Neuronal stem cell (in vitro differentiated cells): ENCODE measurements around the gene SOAT2.

Source experiments
- DNase-seq: peaks from one replicate; pipeline ENCODE4 v3.0.0-alpha.2; 2013; ENCODE audit warnings: low spot score
- H2AFZ ChIP-seq: one replicate; pipeline ENCODE4 v1.6.1; 2013; ENCODE audit warnings: mild to moderate bottlenecking, low read length, inconsistent platforms
- H2AK5ac ChIP-seq: 2 replicates; pipeline ENCODE4 v1.6.1; 2013; ENCODE audit warnings: low read depth, mild to moderate bottlenecking, inconsistent platforms, low read length, moderate library complexity, mixed read lengths
- H2BK120ac ChIP-seq: 2 replicates; pipeline ENCODE4 v1.6.1; 2013; ENCODE audit warnings: low read depth, mild to moderate bottlenecking, inconsistent platforms, low read length, moderate library complexity, mixed read lengths
- H2BK12ac ChIP-seq: one replicate; pipeline ENCODE4 v1.6.1; 2013; ENCODE audit warnings: low read length, inconsistent platforms
- H2BK15ac ChIP-seq: 2 replicates; pipeline ENCODE4 v1.6.1; 2013; ENCODE audit warnings: mild to moderate bottlenecking, low read length, inconsistent platforms, mixed read lengths
- H2BK5ac ChIP-seq: one replicate; pipeline ENCODE4 v1.6.1; 2013; ENCODE audit warnings: inconsistent platforms, mild to moderate bottlenecking, low read length, moderate library complexity
- H3K14ac ChIP-seq: one replicate; pipeline ENCODE4 v1.6.1; 2013; ENCODE audit warnings: low read length, inconsistent platforms
- H3K18ac ChIP-seq: 2 replicates; pipeline ENCODE4 v1.6.1; 2013; ENCODE audit warnings: low read length, inconsistent platforms
- H3K23ac ChIP-seq: 2 replicates; pipeline ENCODE4 v1.6.1; 2013; ENCODE audit warnings: low read depth, mild to moderate bottlenecking, mixed read lengths, low read length, inconsistent platforms; ENCODE audit not compliant: poor library complexity
- H3K27ac ChIP-seq: replicated peaks from 3 replicates; pipeline ENCODE4 v1.5.1; 2013; ENCODE audit warnings: low read length, inconsistent platforms
- H3K27me3 ChIP-seq, 3 experiments: 2 replicates each; pipeline ENCODE4 v1.6.1; 2013; ENCODE audit warnings: low read length in 3 of 3, mild to moderate bottlenecking in 2 of 3, inconsistent platforms in 1 of 3, low read depth in 1 of 3, mixed read lengths in 1 of 3, moderate library complexity in 1 of 3; ENCODE audit not compliant: control insufficient read depth in 3 of 3, insufficient read depth in 3 of 3
- H3K36me3 ChIP-seq, 2 donors: replicated peaks in 1 of 2; 2 replicates each; pipeline ENCODE4 v1.6.1; 2013; ENCODE audit warnings: low read length in 2 of 2; ENCODE audit not compliant: control insufficient read depth in 2 of 2, insufficient read depth in 2 of 2
- H3K4ac ChIP-seq: 2 replicates; pipeline ENCODE4 v1.6.1; 2013; ENCODE audit warnings: inconsistent platforms, mild to moderate bottlenecking, low read length, moderate library complexity
- H3K4me1 ChIP-seq, 2 donors: 1 replicate in 1 of 2; 2 replicates in 1 of 2; pipeline ENCODE4 v1.6.1; 2013; ENCODE audit warnings: low read length in 2 of 2, low read depth in 1 of 2; ENCODE audit not compliant: control insufficient read depth in 2 of 2, insufficient read depth in 1 of 2
- H3K4me2 ChIP-seq: one replicate; pipeline ENCODE4 v1.6.1; 2013; ENCODE audit warnings: mild to moderate bottlenecking, low read length, inconsistent platforms; ENCODE audit not compliant: insufficient read depth, poor library complexity, severe bottlenecking
- H3K4me3 ChIP-seq, 2 donors: 2 replicates each; pipeline ENCODE4 v1.5.1; 2013; ENCODE audit warnings: low read length in 2 of 2, mild to moderate bottlenecking in 2 of 2, inconsistent platforms in 1 of 2, moderate library complexity in 1 of 2
- H3K79me1 ChIP-seq: one replicate; pipeline ENCODE4 v1.6.1; 2013; ENCODE audit warnings: low read depth, mild to moderate bottlenecking, inconsistent platforms, low read length, moderate library complexity
- H3K9ac ChIP-seq: one replicate; pipeline ENCODE4 v1.6.1; 2013; ENCODE audit warnings: mild to moderate bottlenecking, low read depth, low read length, inconsistent platforms; ENCODE audit not compliant: poor library complexity
- H3K9me3 ChIP-seq, 2 donors: replicated peaks in 1 of 2; 2 replicates each; pipeline versions ENCODE3 to v1.6.1; 2013; ENCODE audit warnings: low read length in 2 of 2, mild to moderate bottlenecking in 2 of 2, inconsistent platforms in 1 of 2, low read depth in 1 of 2, mixed read lengths in 1 of 2, moderate library complexity in 1 of 2; ENCODE audit not compliant: control insufficient read depth in 2 of 2, insufficient read depth in 1 of 2
- H4K8ac ChIP-seq: one replicate; pipeline ENCODE4 v1.6.1; 2013; ENCODE audit warnings: low read depth, mild to moderate bottlenecking, inconsistent platforms, low read length, moderate library complexity
- H4K91ac ChIP-seq: one replicate; pipeline ENCODE4 v1.6.1; 2013; ENCODE audit warnings: low read length, low read depth, mild to moderate bottlenecking, inconsistent platforms; ENCODE audit not compliant: poor library complexity
- WGBS, 2 donors: extraction: QIAGEN DNeasy Blood & Tissue Kit; methylation state at CpG; one replicate each; pipeline ENCODE4 v1.1.7; 2013; ENCODE audit warnings: missing lambda C conversion rate in 2 of 2, mixed read lengths in 1 of 2; ENCODE audit not compliant: insufficient read length in 2 of 2, insufficient replicate concordance in 1 of 2; ENCODE audit errors: extremely low coverage in 2 of 2; 5-methylcytosine and 5-hydroxymethylcytosine counted together

The SOAT2 gene

DNA sequence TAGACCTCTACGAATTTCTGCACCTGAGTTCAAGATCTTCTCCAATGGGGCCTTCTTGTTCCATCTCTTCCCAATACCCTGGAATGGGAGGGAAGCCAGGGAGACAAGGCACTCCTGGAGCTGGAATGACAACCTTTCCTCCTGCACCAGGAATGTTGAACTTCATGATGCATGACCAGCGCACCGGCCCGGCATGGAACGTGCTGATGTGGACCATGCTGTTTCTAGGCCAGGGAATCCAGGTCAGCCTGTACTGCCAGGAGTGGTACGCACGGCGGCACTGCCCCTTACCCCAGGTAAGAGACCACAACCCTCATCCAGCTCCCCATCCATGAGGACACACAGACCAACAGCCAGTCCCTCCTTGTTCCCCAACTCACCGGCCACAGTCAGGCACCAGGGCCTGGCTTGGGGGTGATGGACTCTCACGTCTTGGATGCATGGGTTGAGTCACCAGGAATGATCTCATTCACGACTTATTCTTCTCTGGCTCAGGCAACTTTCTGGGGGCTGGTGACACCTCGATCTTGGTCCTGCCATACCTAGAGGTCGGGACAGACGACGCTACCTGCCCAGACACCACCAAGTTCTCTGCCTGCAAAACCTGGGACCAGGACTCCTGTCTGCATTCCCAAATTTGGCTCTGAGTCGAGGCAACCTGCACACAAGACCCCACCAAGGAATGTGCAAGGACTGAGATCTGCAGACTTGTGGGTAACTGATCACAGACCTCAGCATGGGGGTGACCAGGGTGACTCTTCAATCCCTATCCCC, 20.5 kb downstream of the SOAT2 start:
- DNase-seq, result no peak
- H3K4me1 ChIP-seq, result peaks cover 0 to 2% of the 10 kb centered on the region in 2 donors
- no peak overlapping the region for H3K9ac ChIP-seq
- H3K18ac ChIP-seq, result peak overlapping the region; percentile 61
- H2BK12ac ChIP-seq, result no peak overlapping the region
- no peak overlapping the region for H2BK120ac ChIP-seq
- H3K9me3 ChIP-seq, result peaks cover 0 to 6% of the 10 kb centered on the region in 2 donors
- peak overlapping the region; percentile 32 for H3K23ac ChIP-seq
- no peak overlapping the region for H4K8ac ChIP-seq
- H3K36me3 ChIP-seq, result no peaks in the 10 kb centered on the region
- H2BK15ac ChIP-seq, result no peak overlapping the region
- H3K27me3 ChIP-seq, result peaks cover 0 to 7% (median 2%) of the 10 kb centered on the region in 3 experiments
- WGBS, 2 donors, result no CpG with 5 or more reads among the region's 16 CpGs
- H3K27ac ChIP-seq, result no peak overlapping the region
- H3K4me3 ChIP-seq, result peak overlapping the region in 1 of 2 donors; percentile 34
- H2AK5ac ChIP-seq, result no peak overlapping the region
- no peak overlapping the region for H4K91ac ChIP-seq
- H3K79me1 ChIP-seq, result no peaks in the 10 kb centered on the region
- no peak overlapping the region for H3K14ac ChIP-seq
- H3K4ac ChIP-seq, result no peak overlapping the region
- no peak overlapping the region for H3K4me2 ChIP-seq
- H2BK5ac ChIP-seq, result no peak overlapping the region
- H2AFZ ChIP-seq, result no peak overlapping the region

GRCh38 chr12:53124352-53124723, 21.1 kb downstream of the SOAT2 start:
- Histone ChIP-seq H3K14ac (no peak overlapping the region), H3K4me1 (peaks cover 0 to 2% of the 10 kb centered on the region in 2 donors)

GRCh38 chr12:53127169-53127568, 23.9 kb downstream of the SOAT2 start:
- no peak overlapping the region for H3K14ac ChIP-seq
- H3K9me3 ChIP-seq, result peaks cover 0 to 6% of the 10 kb centered on the region in 2 donors
- H3K27me3 ChIP-seq, result peaks cover 0 to 10% (median 2%) of the 10 kb centered on the region in 3 experiments
- H3K79me1 ChIP-seq, result no peaks in the 10 kb centered on the region
- H2AK5ac ChIP-seq, result no peak overlapping the region
- H3K23ac ChIP-seq, result no peak overlapping the region
- no peak overlapping the region for H3K27ac ChIP-seq
- no peak overlapping the region for H2BK15ac ChIP-seq
- no peaks in the 10 kb centered on the region for H3K4me1 ChIP-seq
- no peak for DNase-seq
- no peak overlapping the region for H3K4me2 ChIP-seq
- H3K18ac ChIP-seq, result no peak overlapping the region
- no peak overlapping the region for H2BK12ac ChIP-seq
- H3K36me3 ChIP-seq, result no peaks in the 10 kb centered on the region
- H2BK120ac ChIP-seq, result no peak overlapping the region
- H4K8ac ChIP-seq, result no peak overlapping the region
- no peak overlapping the region for H3K4ac ChIP-seq
- WGBS, 2 donors, result no CpG with 5 or more reads among the region's 1 CpG
- H3K9ac ChIP-seq, result no peak overlapping the region
- no peak overlapping the region for H2BK5ac ChIP-seq
- H2AFZ ChIP-seq, result no peak overlapping the region
- H4K91ac ChIP-seq, result no peak overlapping the region
- H3K4me3 ChIP-seq, result no peak overlapping the region

More at GRCh38 chr12:53124352-53124723, 21.1 kb downstream of the SOAT2 start:
- no peak overlapping the region for H3K4me2 ChIP-seq
- H3K79me1 ChIP-seq, result no peaks in the 10 kb centered on the region
- no peak overlapping the region for H4K8ac ChIP-seq
- no peak overlapping the region for H2BK5ac ChIP-seq
- H3K9me3 ChIP-seq, result peaks cover 0 to 6% of the 10 kb centered on the region in 2 donors
- H2AK5ac ChIP-seq, result no peak overlapping the region
- H2BK15ac ChIP-seq, result no peak overlapping the region
- no peak overlapping the region for H4K91ac ChIP-seq
- H2AFZ ChIP-seq, result no peak overlapping the region
- no peak overlapping the region for H3K27ac ChIP-seq
- H3K27me3 ChIP-seq, result peaks cover 0 to 2% (median 2%) of the 10 kb centered on the region in 3 experiments
- no peak for DNase-seq
- no peak overlapping the region for H3K23ac ChIP-seq
- H3K18ac ChIP-seq, result no peak overlapping the region
- H3K9ac ChIP-seq, result no peak overlapping the region
- H3K4me3 ChIP-seq, result no peak overlapping the region
- H2BK120ac ChIP-seq, result no peak overlapping the region
- no peaks in the 10 kb centered on the region for H3K36me3 ChIP-seq
- no peak overlapping the region for H3K4ac ChIP-seq
- no peak overlapping the region for H2BK12ac ChIP-seq

- Histone ChIP-seq H2AFZ (no peak overlapping the region), H3K79me1 (no peaks in the 10 kb centered on the region), H3K27ac (no peak overlapping the region), H3K9me3 (no peaks in the 10 kb centered on the region), H2AK5ac (peak overlapping the region; percentile 74), H4K91ac (no peak overlapping the region), H4K8ac (no peak overlapping the region), H3K9ac (no peak overlapping the region), H3K18ac (no peak overlapping the region), H2BK5ac (peak overlapping the region; percentile 72), H3K4me1 (no peaks in the 10 kb centered on the region), H3K23ac (peak overlapping the region; percentile 30), H3K4me3 (no peak overlapping the region), H2BK120ac (no peak overlapping the region), H2BK15ac (no peak overlapping the region), H2BK12ac (no peak overlapping the region), H3K27me3 (peaks cover 0 to 10% (median 2%) of the 10 kb centered on the region in 3 experiments), H3K36me3 (no peaks in the 10 kb centered on the region), H3K4ac (no peak overlapping the region), H3K4me2 (no peak overlapping the region), H3K14ac (no peak overlapping the region)
- WGBS, 2 donors, result no CpG with 5 or more reads among the region's 10 CpGs
- no peak for DNase-seq
These were observed 25.7 kb downstream of the SOAT2 start for GRCh38 chr12:53128780-53129569.
